ENCODE measurements around the gene PLA2G4C.

The PLA2G4C gene

GRCh38 chr19:48123907-48124651 lies 13.5 kb upstream of the PLA2G4C start:
- Mint-ChIP-seq H3K4me1 (peaks cover 8 to 16% of the 10 kb centered on the region in 2 donors), H3K27me3 (no peaks in the 10 kb centered on the region), H3K9me3 (peaks cover 4 to 9% of the 10 kb centered on the region in 2 donors), H3K36me3 (peaks cover 62 to 66% of the 10 kb centered on the region in 2 donors), H3K4me3 (no peak overlapping the region), H3K27ac (no peak overlapping the region)
- no peak for DNase-seq
- peak; percentile 44 to 53 for ATAC-seq (replicated peaks)

- H3K36me3 Mint-ChIP-seq: peaks cover 55 to 59% of the 10 kb centered on the region in 2 donors
- ATAC-seq (replicated peaks) (peak in 1 of 2 donors; percentile 4), DNase-seq (no peak)
- no peaks in the 10 kb centered on the region for H3K27me3 Mint-ChIP-seq
- peak overlapping the region; percentile 87 for H3K27ac Mint-ChIP-seq
- peaks cover 0 to 6% of the 10 kb centered on the region in 2 donors for H3K9me3 Mint-ChIP-seq
- H3K4me3 Mint-ChIP-seq: peak overlapping the region in 1 of 2 donors; percentile 47
- peaks cover 17 to 25% of the 10 kb centered on the region in 2 donors for H3K4me1 Mint-ChIP-seq
These were observed 11.8 kb upstream of the PLA2G4C start for GRCh38 chr19:48122421-48122820.

- peaks cover 52 to 56% of the 10 kb centered on the region in 2 donors for H3K36me3 Mint-ChIP-seq
- peak; percentile 93 to 95 for ATAC-seq (replicated peaks)
- no peaks in the 10 kb centered on the region for H3K27me3 Mint-ChIP-seq
- peaks cover 18 to 26% of the 10 kb centered on the region in 2 donors for H3K4me1 Mint-ChIP-seq
- H3K9me3 Mint-ChIP-seq: peaks cover 0 to 7% of the 10 kb centered on the region in 2 donors
- H3K27ac Mint-ChIP-seq: peak overlapping the region; percentile 87
- H3K4me3 Mint-ChIP-seq: peak overlapping the region in 1 of 2 donors; percentile 47
- DNase-seq: peak; percentile 51
These were observed 11.3 kb upstream of the PLA2G4C start for GRCh38 chr19:48121909-48122371.

GRCh38 chr19:48121066-48121465 lies 10.4 kb upstream of the PLA2G4C start:
- Mint-ChIP-seq H3K4me1 (peaks cover 18 to 26% of the 10 kb centered on the region in 2 donors), H3K27ac (no peak overlapping the region), H3K36me3 (peaks cover 48 to 54% of the 10 kb centered on the region in 2 donors), H3K9me3 (peaks cover 0 to 7% of the 10 kb centered on the region in 2 donors), H3K4me3 (no peak overlapping the region), H3K27me3 (no peaks in the 10 kb centered on the region)
- ATAC-seq (replicated peaks) (no peak), DNase-seq (no peak)

- H3K36me3 Mint-ChIP-seq: peaks cover 51 to 55% of the 10 kb centered on the region in 2 donors
- no peak overlapping the region for H3K4me3 Mint-ChIP-seq
- ATAC-seq (replicated peaks) (no peak), DNase-seq (no peak)
- no peaks in the 10 kb centered on the region for H3K27me3 Mint-ChIP-seq
- no peak overlapping the region for H3K27ac Mint-ChIP-seq
- peaks cover 18 to 26% of the 10 kb centered on the region in 2 donors for H3K4me1 Mint-ChIP-seq
- H3K9me3 Mint-ChIP-seq: peaks cover 0 to 7% of the 10 kb centered on the region in 2 donors
These were observed 9.9 kb upstream of the PLA2G4C start for GRCh38 chr19:48120505-48120904.

GRCh38 chr19:48118131-48118517 lies 7.5 kb upstream of the PLA2G4C start:
- Mint-ChIP-seq H3K36me3 (peaks cover 46 to 52% of the 10 kb centered on the region in 2 donors), H3K4me3 (no peak overlapping the region), H3K27ac (peak overlapping the region; percentile 42), H3K9me3 (peaks cover 0 to 7% of the 10 kb centered on the region in 2 donors), H3K4me1 (peaks cover 20 to 25% of the 10 kb centered on the region in 2 donors), H3K27me3 (no peaks in the 10 kb centered on the region)
- DNase-seq: no peak
- ATAC-seq (replicated peaks): no peak

GRCh38 chr19:48117515-48118130 lies 7.0 kb upstream of the PLA2G4C start:
- H3K27ac Mint-ChIP-seq: peak overlapping the region; percentile 42
- peaks cover 0 to 7% of the 10 kb centered on the region in 2 donors for H3K9me3 Mint-ChIP-seq
- DNase-seq: no peak
- H3K4me1 Mint-ChIP-seq: peaks cover 23 to 26% of the 10 kb centered on the region in 2 donors
- ATAC-seq (replicated peaks): no peak
- no peak overlapping the region for H3K4me3 Mint-ChIP-seq
- H3K36me3 Mint-ChIP-seq: peaks cover 44 to 49% of the 10 kb centered on the region in 2 donors
- H3K27me3 Mint-ChIP-seq: no peaks in the 10 kb centered on the region

GRCh38 chr19:48113190-48113917 lies 2.7 kb upstream of the PLA2G4C start:
- Mint-ChIP-seq H3K36me3 (peaks cover 23 to 29% of the 10 kb centered on the region in 2 donors), H3K27me3 (no peaks in the 10 kb centered on the region), H3K9me3 (peaks cover 0 to 7% of the 10 kb centered on the region in 2 donors), H3K4me3 (no peak overlapping the region), H3K4me1 (peaks cover 16 to 21% of the 10 kb centered on the region in 2 donors), H3K27ac (no peak overlapping the region)
- DNase-seq (no peak), ATAC-seq (replicated peaks) (no peak)

- Mint-ChIP-seq H3K27me3 (no peaks in the 10 kb centered on the region), H3K36me3 (peaks cover 13 to 18% of the 10 kb centered on the region in 2 donors), H3K4me3 (no peak overlapping the region), H3K4me1 (peaks cover 7 to 20% of the 10 kb centered on the region in 2 donors), H3K9me3 (no peaks in the 10 kb centered on the region), H3K27ac (no peak overlapping the region)
- ATAC-seq (replicated peaks) (no peak), DNase-seq (no peak)
These were observed 663 bp upstream of the PLA2G4C start for GRCh38 chr19:48111280-48111679.

- Mint-ChIP-seq H3K4me3 (peak overlapping the region; percentile 44 to 65), H3K9me3 (no peaks in the 10 kb centered on the region), H3K4me1 (peaks cover 7 to 20% of the 10 kb centered on the region in 2 donors), H3K27me3 (no peaks in the 10 kb centered on the region), H3K27ac (peak overlapping the region; percentile 51), H3K36me3 (peaks cover 5 to 10% of the 10 kb centered on the region in 2 donors)
- DNase-seq (no peak), ATAC-seq (replicated peaks) (no peak)
These were observed 1.4 kb downstream of the PLA2G4C start for GRCh38 chr19:48108997-48109782.

- peaks cover 11 to 19% of the 10 kb centered on the region in 2 donors for H3K36me3 Mint-ChIP-seq
- H3K27ac Mint-ChIP-seq: no peak overlapping the region
- DNase-seq (no peak), ATAC-seq (replicated peaks) (no peak)
- H3K4me1 Mint-ChIP-seq: peaks cover 1 to 9% of the 10 kb centered on the region in 2 donors
- no peak overlapping the region for H3K4me3 Mint-ChIP-seq
- H3K9me3 Mint-ChIP-seq: peaks cover 0 to 3% of the 10 kb centered on the region in 2 donors
- no peaks in the 10 kb centered on the region for H3K27me3 Mint-ChIP-seq
These were observed 6.7 kb downstream of the PLA2G4C start for GRCh38 chr19:48103922-48104321.

- Mint-ChIP-seq H3K36me3 (peaks cover 11 to 20% of the 10 kb centered on the region in 2 donors), H3K27me3 (no peaks in the 10 kb centered on the region), H3K27ac (no peak overlapping the region), H3K4me1 (peaks cover 1 to 8% of the 10 kb centered on the region in 2 donors), H3K9me3 (peaks cover 0 to 3% of the 10 kb centered on the region in 2 donors), H3K4me3 (no peak overlapping the region)
- no peak for DNase-seq
- no peak for ATAC-seq (replicated peaks)
These were observed 7.5 kb downstream of the PLA2G4C start for GRCh38 chr19:48102870-48103751.

Measured in stimulated activated naive B cell treated with anti-CD40 and anti-IgM and Interleukin-4, amounts not matched to agents 10 μg/mL and 1 μg/mL and 100 μg/mL, for 72 hours (primary cell).